HepG2 (cell line): ENCODE results near the gene MTA3. TPM values are rescaled to one million over a fixed set of nuclear protein-coding genes. Genes with fewer than 3 reads are reported as not detected.

ENCODE experiments used
- ATAC-seq: fragments of 200-7000 bp; cut with Tn5 transposase; 3 replicates; pipeline ENCODE4 v1.9.1; 2020; ENCODE audit warnings: mild to moderate bottlenecking, moderate library complexity
- BruUV-seq: library from RNA; stranded (reverse); fragments of 400-500 nt; replicated peaks from 2 replicates; lab custom pipeline; 2021; lab: Mats Ljungman, UMichigan
- CTCF ChIA-PET: fragments of 300-600 bp; formaldehyde crosslinking; extraction: SDS; loops from one replicate; lab custom pipeline; 2021; ENCODE audit warnings: low total read pairs, inconsistent platforms, low intra/inter-chr PET ratio; lab: Yijun Ruan, JAX
- POLR2A ChIA-PET: fragments of 350-600 bp; sonication (Branson Sonifier 250); formaldehyde crosslinking; loops from one replicate; lab custom pipeline; 2020; ENCODE audit warnings: antibody characterized with exemption, inconsistent platforms; lab: Yijun Ruan, JAX
- DNase-seq: peaks from one replicate; pipeline ENCODE4 v3.0.0-alpha.2; 2015; ENCODE audit warnings: low spot score
- FAIRE-seq: peaks from 3 replicates; lab custom pipeline; 2011; peaks lifted over from hg19 to GRCh38; lab: Jason Lieb, UNC
- H2AFZ ChIP-seq: one replicate; pipeline ENCODE4 v1.6.1; 2011; ENCODE audit warnings: low read length, inconsistent platforms
- H3K27ac ChIP-seq: fragments of 300-600 bp; 3 replicates; pipeline ENCODE4 v1.8.0; 2011; ENCODE audit warnings: mixed run types, mild to moderate bottlenecking, mixed read lengths, low read length, inconsistent platforms; ENCODE audit not compliant: insufficient read depth; ENCODE audit errors: extremely low read length
- H3K27me3 ChIP-seq, 2 experiments: fragments of 200-600 bp in 1 of 2; 2 replicates in 1 of 2; 3 replicates in 1 of 2; pipeline versions ENCODE4 v1.6.0 to v1.8.0; 2011; ENCODE audit warnings: low read length in 2 of 2, mild to moderate bottlenecking in 2 of 2, moderate library complexity in 2 of 2, inconsistent platforms in 1 of 2; ENCODE audit not compliant: insufficient read depth in 2 of 2, control insufficient read depth in 1 of 2
- H3K36me3 ChIP-seq, 2 experiments: fragments of 200-600 bp in 1 of 2; replicated peaks in 1 of 2; 2 replicates in 1 of 2; 3 replicates in 1 of 2; pipeline versions ENCODE4 v1.5.1 to v1.8.0; 2011; ENCODE audit warnings: low read length in 2 of 2, inconsistent platforms in 1 of 2; ENCODE audit not compliant: insufficient read depth in 2 of 2, control insufficient read depth in 1 of 2
- H3K4me1 ChIP-seq: 2 replicates; pipeline ENCODE4 v1.5.1; 2012; ENCODE audit warnings: low read length, inconsistent platforms; ENCODE audit not compliant: insufficient read depth
- H3K4me2 ChIP-seq: 2 replicates; pipeline ENCODE4 v1.6.0; 2011; ENCODE audit warnings: low read depth, low read length, inconsistent platforms
- H3K4me3 ChIP-seq, 3 experiments: fragments of 200-600 bp in 1 of 3; sonication (generic), shearing (Covaris generic) in 1 of 3; replicated peaks in 1 of 3; 2 replicates each; pipeline ENCODE4 v1.5.1; 2011 to 2016; ENCODE audit warnings: low read length in 3 of 3, inconsistent platforms in 2 of 3, low read depth in 2 of 3, mild to moderate bottlenecking in 2 of 3, control low read depth in 1 of 3, mixed read lengths in 1 of 3; ENCODE audit not compliant: insufficient read depth in 1 of 3
- H3K79me2 ChIP-seq: one replicate; pipeline ENCODE4 v1.6.1; 2011; ENCODE audit warnings: low read length, inconsistent platforms; ENCODE audit not compliant: insufficient read depth
- H3K9ac ChIP-seq: 2 replicates; pipeline ENCODE4 v1.6.0; 2011; ENCODE audit warnings: mild to moderate bottlenecking, low read depth, low read length, inconsistent platforms; ENCODE audit not compliant: insufficient read depth
- H3K9me3 ChIP-seq: 2 replicates; pipeline ENCODE4 v1.5.1; 2012; ENCODE audit warnings: mild to moderate bottlenecking, low read length
- H4K20me1 ChIP-seq: 2 replicates; pipeline ENCODE4 v1.6.0; 2011; ENCODE audit warnings: inconsistent platforms, mild to moderate bottlenecking, low read length, moderate library complexity; ENCODE audit not compliant: insufficient read depth
- ATF7 ChIP-seq, 2 experiments: fragments of 450-650 bp in 1 of 2; sonication (generic) in 1 of 2; formaldehyde crosslinking in 1 of 2; IDR thresholded peaks; 2 replicates each; pipeline versions ENCODE4 v1.4.0 to v1.6.1; 2016 to 2020; ENCODE audit warnings: antibody characterized with exemption in 1 of 2, mild to moderate bottlenecking in 1 of 2, missing genetic modification reagents in 1 of 2
- HDAC2 ChIP-seq: sonication (generic); formaldehyde crosslinking; IDR thresholded peaks from 2 replicates; pipeline ENCODE4 v1.4.0; 2020; ENCODE audit warnings: missing genetic modification reagents
- JARID2 ChIP-seq: sonication (generic); formaldehyde crosslinking; IDR thresholded peaks from 2 replicates; pipeline ENCODE4 v1.8.1; 2023; ENCODE audit warnings: missing genetic modification reagents, inconsistent platforms; ENCODE audit not compliant: insufficient replicate concordance
- RFX1 ChIP-seq: fragments of 450-650 bp; IDR thresholded peaks from 2 replicates; pipeline ENCODE4 v1.6.1; 2017
- TEAD3 ChIP-seq: optimal IDR thresholded peaks from 2 replicates; pipeline ENCODE3; 2016; ENCODE audit warnings: borderline replicate concordance
- ZC3H4 ChIP-seq: sonication (generic); formaldehyde crosslinking; IDR thresholded peaks from 2 replicates; pipeline ENCODE4 v1.4.0; 2020; ENCODE audit warnings: missing genetic modification reagents, borderline replicate concordance
- ZNF672 ChIP-seq: sonication (generic); formaldehyde crosslinking; IDR thresholded peaks from 2 replicates; pipeline ENCODE4 v1.8.1; 2022; ENCODE audit warnings: missing genetic modification reagents
- ZNF713 ChIP-seq: sonication (generic); formaldehyde crosslinking; IDR thresholded peaks from 2 replicates; pipeline ENCODE4 v1.4.0; 2020; ENCODE audit warnings: mild to moderate bottlenecking, missing genetic modification reagents
- ZNF841 ChIP-seq: sonication (generic); formaldehyde crosslinking; IDR thresholded peaks from 2 replicates; pipeline ENCODE4 v1.8.1; 2023; ENCODE audit warnings: missing genetic modification reagents, borderline replicate concordance
- WGBS: methylation state at CpG from one replicate; pipeline ENCODE4 v1.1.6; 2017; ENCODE audit warnings: low lambda C conversion rate; 5-methylcytosine and 5-hydroxymethylcytosine counted together
- in situ Hi-C: cut with HindIII; loops from 2 replicates; pipeline ENCODE4 v1.10.0; 2017; ENCODE audit warnings: low pct_unique_long_range_greater_than_20kb; ENCODE audit not compliant: extremely low pct_ligation_motif_present
- intact Hi-C: fragments of 100-400 bp; cut with micrococcal nuclease; formaldehyde crosslinking; loops from one replicate; pipeline ENCODE4 v1.10.0; 2022; ENCODE audit not compliant: unreplicated experiment
- polyA plus RNA-seq, 8 experiments: library from polyadenylated mRNA; depleted of rRNA in 3 of 8; stranded (reverse) in 7 of 8; unstranded in 1 of 8; fragments of >200 nt; fragmentation: Illumina TruSeq in 4 of 8; extraction: Trizol in 4 of 8; gene quantifications; 2 replicates each; pipeline versions ENCODE4 v1.2.1 to v1.2.3, GENCODE V29; 2011 to 2016; ENCODE audit warnings: low read depth in 4 of 8, missing spikeins in 1 of 8, mixed read lengths in 1 of 8; ENCODE audit not compliant: insufficient read depth in 1 of 8
- total RNA-seq, 5 experiments: library from RNA; depleted of rRNA; stranded (reverse); fragments of >200 nt; fragmentation: Illumina TruSeq; extraction: Trizol; gene quantifications; 2 replicates each; pipeline ENCODE4 v1.2.3, GENCODE V29; 2016; ENCODE audit warnings: low read depth in 1 of 5
- TF ChIP-seq, protein P1 (sequence below): sonication (generic); formaldehyde crosslinking; conservative IDR thresholded peaks from 2 replicates; pipeline ENCODE4 v1.8.1; 2023; ENCODE audit warnings: missing genetic modification reagents
- TF ChIP-seq, protein P2 (sequence below): sonication (generic); formaldehyde crosslinking; IDR thresholded peaks from 2 replicates; pipeline ENCODE4 v1.9.0; 2021; ENCODE audit warnings: missing genetic modification reagents, borderline replicate concordance
- TF ChIP-seq, protein P3 (sequence below): sonication (generic); formaldehyde crosslinking; IDR thresholded peaks from 2 replicates; pipeline ENCODE4 v1.5.1; 2020; ENCODE audit warnings: missing genetic modification reagents, mild to moderate bottlenecking, borderline replicate concordance
- TF ChIP-seq, protein P4 (sequence below): sonication (generic); formaldehyde crosslinking; IDR thresholded peaks from 2 replicates; pipeline ENCODE4 v1.5.0; 2020; ENCODE audit warnings: mild to moderate bottlenecking, missing genetic modification reagents, borderline replicate concordance

MTA3 gene
- total and polyA plus RNA-seq, 2 of the 13 experiments (the other 11 are each of a cell fraction or from before 2014, with no cell fraction given), result 48.8 to 77.8 TPM

DNA sequence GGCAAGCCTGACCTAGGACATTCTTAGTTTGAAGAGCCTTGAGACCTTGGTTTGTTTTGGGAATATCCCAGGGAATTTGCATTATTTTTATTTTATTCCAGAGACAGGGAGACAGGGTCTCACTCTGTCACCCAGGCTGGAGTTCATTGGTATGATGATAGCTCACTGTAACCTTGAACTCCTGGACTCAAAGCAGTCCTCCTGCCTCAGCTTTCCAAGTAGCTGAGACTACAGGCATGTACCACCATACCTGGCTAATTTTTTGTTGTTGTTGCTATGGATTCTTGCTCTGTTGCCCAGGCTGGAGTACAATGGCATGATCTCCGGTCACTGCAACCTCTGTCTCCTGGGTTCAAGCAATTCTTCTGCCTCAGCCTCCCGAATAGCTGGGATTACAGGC is 4.8 kb downstream of the MTA3 start:
- intact Hi-C loops, result no loop called here
- in situ Hi-C loops, result no loop called here
- WGBS, result 87% methylated on average over 2 of the region's 2 CpGs
- TF ChIP-seq ZNF713 (CRISPR knock-in tag), result no peak
- TF ChIP-seq, protein P1, sequence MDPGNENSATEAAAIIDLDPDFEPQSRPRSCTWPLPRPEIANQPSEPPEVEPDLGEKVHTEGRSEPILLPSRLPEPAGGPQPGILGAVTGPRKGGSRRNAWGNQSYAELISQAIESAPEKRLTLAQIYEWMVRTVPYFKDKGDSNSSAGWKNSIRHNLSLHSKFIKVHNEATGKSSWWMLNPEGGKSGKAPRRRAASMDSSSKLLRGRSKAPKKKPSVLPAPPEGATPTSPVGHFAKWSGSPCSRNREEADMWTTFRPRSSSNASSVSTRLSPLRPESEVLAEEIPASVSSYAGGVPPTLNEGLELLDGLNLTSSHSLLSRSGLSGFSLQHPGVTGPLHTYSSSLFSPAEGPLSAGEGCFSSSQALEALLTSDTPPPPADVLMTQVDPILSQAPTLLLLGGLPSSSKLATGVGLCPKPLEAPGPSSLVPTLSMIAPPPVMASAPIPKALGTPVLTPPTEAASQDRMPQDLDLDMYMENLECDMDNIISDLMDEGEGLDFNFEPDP (CRISPR knock-in tag), result no peak
- no peak for TF ChIP-seq ATF7 (IDR thresholded peaks at IDR 0.05)
- no peak for TF ChIP-seq ATF7 (CRISPR knock-in tag; IDR thresholded peaks at IDR 0.05)
- TF ChIP-seq, protein P2, sequence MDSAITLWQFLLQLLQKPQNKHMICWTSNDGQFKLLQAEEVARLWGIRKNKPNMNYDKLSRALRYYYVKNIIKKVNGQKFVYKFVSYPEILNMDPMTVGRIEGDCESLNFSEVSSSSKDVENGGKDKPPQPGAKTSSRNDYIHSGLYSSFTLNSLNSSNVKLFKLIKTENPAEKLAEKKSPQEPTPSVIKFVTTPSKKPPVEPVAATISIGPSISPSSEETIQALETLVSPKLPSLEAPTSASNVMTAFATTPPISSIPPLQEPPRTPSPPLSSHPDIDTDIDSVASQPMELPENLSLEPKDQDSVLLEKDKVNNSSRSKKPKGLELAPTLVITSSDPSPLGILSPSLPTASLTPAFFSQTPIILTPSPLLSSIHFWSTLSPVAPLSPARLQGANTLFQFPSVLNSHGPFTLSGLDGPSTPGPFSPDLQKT (CRISPR knock-in tag), result no peak
- TF ChIP-seq, protein P3, sequence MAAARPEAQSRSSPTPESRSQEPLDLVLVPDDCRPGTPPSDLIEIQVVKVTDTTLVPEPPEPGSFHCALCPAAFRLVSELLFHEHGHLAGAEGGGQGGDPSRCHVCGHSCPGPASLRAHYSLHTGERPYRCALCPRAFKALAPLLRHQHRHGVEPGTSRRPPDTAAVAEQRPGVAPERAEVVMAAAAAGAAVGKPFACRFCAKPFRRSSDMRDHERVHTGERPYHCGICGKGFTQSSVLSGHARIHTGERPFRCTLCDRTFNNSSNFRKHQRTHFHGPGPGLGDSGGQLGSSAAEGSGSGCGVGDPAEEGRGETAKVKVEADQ (CRISPR knock-in tag), result no peak
- TF ChIP-seq ZNF672 (CRISPR knock-in tag), result no peak
- TF ChIP-seq ZNF841 (CRISPR knock-in tag), result no peak
- TF ChIP-seq TEAD3 (CRISPR knock-in tag), result peak; percentile 27
- TF ChIP-seq JARID2 (CRISPR knock-in tag), result no peak
- TF ChIP-seq HDAC2 (CRISPR knock-in tag), result 0 out of 2 replicates have a peak, but pooled peaks have one; percentile 26
- TF ChIP-seq, protein P4, sequence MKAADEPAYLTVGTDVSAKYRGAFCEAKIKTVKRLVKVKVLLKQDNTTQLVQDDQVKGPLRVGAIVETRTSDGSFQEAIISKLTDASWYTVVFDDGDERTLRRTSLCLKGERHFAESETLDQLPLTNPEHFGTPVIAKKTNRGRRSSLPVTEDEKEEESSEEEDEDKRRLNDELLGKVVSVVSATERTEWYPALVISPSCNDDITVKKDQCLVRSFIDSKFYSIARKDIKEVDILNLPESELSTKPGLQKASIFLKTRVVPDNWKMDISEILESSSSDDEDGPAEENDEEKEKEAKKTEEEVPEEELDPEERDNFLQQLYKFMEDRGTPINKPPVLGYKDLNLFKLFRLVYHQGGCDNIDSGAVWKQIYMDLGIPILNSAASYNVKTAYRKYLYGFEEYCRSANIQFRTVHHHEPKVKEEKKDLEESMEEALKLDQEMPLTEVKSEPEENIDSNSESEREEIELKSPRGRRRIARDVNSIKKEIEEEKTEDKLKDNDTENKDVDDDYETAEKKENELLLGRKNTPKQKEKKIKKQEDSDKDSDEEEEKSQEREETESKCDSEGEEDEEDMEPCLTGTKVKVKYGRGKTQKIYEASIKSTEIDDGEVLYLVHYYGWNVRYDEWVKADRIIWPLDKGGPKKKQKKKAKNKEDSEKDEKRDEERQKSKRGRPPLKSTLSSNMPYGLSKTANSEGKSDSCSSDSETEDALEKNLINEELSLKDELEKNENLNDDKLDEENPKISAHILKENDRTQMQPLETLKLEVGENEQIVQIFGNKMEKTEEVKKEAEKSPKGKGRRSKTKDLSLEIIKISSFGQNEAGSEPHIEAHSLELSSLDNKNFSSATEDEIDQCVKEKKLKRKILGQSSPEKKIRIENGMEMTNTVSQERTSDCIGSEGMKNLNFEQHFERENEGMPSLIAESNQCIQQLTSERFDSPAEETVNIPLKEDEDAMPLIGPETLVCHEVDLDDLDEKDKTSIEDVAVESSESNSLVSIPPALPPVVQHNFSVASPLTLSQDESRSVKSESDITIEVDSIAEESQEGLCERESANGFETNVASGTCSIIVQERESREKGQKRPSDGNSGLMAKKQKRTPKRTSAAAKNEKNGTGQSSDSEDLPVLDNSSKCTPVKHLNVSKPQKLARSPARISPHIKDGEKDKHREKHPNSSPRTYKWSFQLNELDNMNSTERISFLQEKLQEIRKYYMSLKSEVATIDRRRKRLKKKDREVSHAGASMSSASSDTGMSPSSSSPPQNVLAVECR, result peak; percentile 11; the same call in 1 of the 2 replicates
- TF ChIP-seq ZC3H4 (CRISPR knock-in tag), result no peak
- peak; percentile 13; the same call in 1 of the 2 replicates for TF ChIP-seq RFX1

More for the DNA sequence above, 4.8 kb downstream of the MTA3 start:
- no peak overlapping the region for H3K4me3 ChIP-seq
- no TSS peak for BruUV-seq
- peaks cover 9 to 36% of the 10 kb centered on the region in 2 experiments; a peak in 4 of 5 replicates for H3K36me3 ChIP-seq
- peaks cover 32% of the 10 kb centered on the region for H3K4me1 ChIP-seq
- ChIA-PET CTCF (no interaction called here), POLR2A (interaction anchor here (0.9 kb wide), 1 partner anchor 42 kb away, joined by 3 read pairs; no protein-coding TSS in a partner anchor)
- no peak for ATAC-seq
- H3K9ac ChIP-seq, result no peak overlapping the region
- H3K9me3 ChIP-seq, result no peaks in the 10 kb centered on the region
- H3K27me3 ChIP-seq, result no peaks in the 10 kb centered on the region; a peak in 1 of 5 replicates
- no peaks in the 10 kb centered on the region; the same call in 1 of the 2 replicates for H4K20me1 ChIP-seq
- peak overlapping the region; percentile 5 for H3K27ac ChIP-seq
- peak; percentile 51 for DNase-seq
- H3K4me2 ChIP-seq, result 0 out of 2 replicates have a peak overlapping the region, but pooled peaks have one; percentile 0
- FAIRE-seq, result no peak
- H3K79me2 ChIP-seq, result peaks cover 38% of the 10 kb centered on the region
- no peak overlapping the region for H2AFZ ChIP-seq
